GM20431 (cell line): Measurements from ENCODE around the gene LPCAT3.
"Not testable (repeated sequence)": the region's sequence is repeated elsewhere in the genome, so short reads cannot be mapped to it uniquely, and the experiment has no call there.

ENCODE experiments used
- in situ Hi-C: fragments of 300-500 bp; cut with MseI, MboI; formaldehyde crosslinking; loops from one replicate; pipeline ENCODE4 v1.15.0; 2020; ENCODE audit warnings: low sequenced_read_pairs; ENCODE audit not compliant: unreplicated experiment

The LPCAT3 gene

GRCh38 chr12:7038591-7038990 lies 20.3 kb upstream of the LPCAT3 start:
- in situ Hi-C loops, result no loop called here

GRCh38 chr12:7037411-7037810 lies 19.1 kb upstream of the LPCAT3 start:
- in situ Hi-C loops, result not testable (repeated sequence)

- in situ Hi-C loops, result no loop called here
Measured at GRCh38 chr12:7035463-7035862, 17.2 kb upstream of the LPCAT3 start.

GRCh38 chr12:7034464-7034863 lies 16.2 kb upstream of the LPCAT3 start:
- in situ Hi-C loops, result no loop called here

GRCh38 chr12:7032990-7033389 lies 14.7 kb upstream of the LPCAT3 start:
- in situ Hi-C loops, result no loop called here

- in situ Hi-C loops, result no loop called here
Measured at GRCh38 chr12:7031306-7031705, 13.0 kb upstream of the LPCAT3 start.

GRCh38 chr12:7026854-7027253 lies 8.6 kb upstream of the LPCAT3 start:
- in situ Hi-C loops, result no loop called here

- in situ Hi-C loops, result no loop called here
Measured at GRCh38 chr12:7023114-7023513, 4.8 kb upstream of the LPCAT3 start.

- in situ Hi-C loops, result no loop called here
Measured at GRCh38 chr12:7021956-7022355, 3.7 kb upstream of the LPCAT3 start.

- in situ Hi-C loops, result no loop called here
Measured at GRCh38 chr12:7019043-7019569, 830 bp upstream of the LPCAT3 start.

GRCh38 chr12:7017870-7018349 lies 366 bp downstream of the LPCAT3 start:
- in situ Hi-C loops, result no loop called here

GRCh38 chr12:7016958-7017571 lies 1.2 kb downstream of the LPCAT3 start:
- in situ Hi-C loops, result no loop called here

GRCh38 chr12:7015555-7016370 lies 2.5 kb downstream of the LPCAT3 start:
- in situ Hi-C loops, result no loop called here

- in situ Hi-C loops, result no loop called here
Measured at GRCh38 chr12:7013101-7013500, 5.2 kb downstream of the LPCAT3 start.

GRCh38 chr12:7012024-7012607 lies 6.2 kb downstream of the LPCAT3 start:
- in situ Hi-C loops, result no loop called here

GRCh38 chr12:7011398-7011797 lies 6.9 kb downstream of the LPCAT3 start:
- in situ Hi-C loops, result not testable (repeated sequence)

GRCh38 chr12:7009512-7009911 lies 8.8 kb downstream of the LPCAT3 start:
- in situ Hi-C loops, result no loop called here

GRCh38 chr12:7008864-7009263 lies 9.4 kb downstream of the LPCAT3 start:
- in situ Hi-C loops, result no loop called here

- in situ Hi-C loops, result no loop called here
Measured at GRCh38 chr12:7006639-7007038, 11.6 kb downstream of the LPCAT3 start.

- in situ Hi-C loops, result no loop called here
Measured at GRCh38 chr12:7005311-7005710, 13.0 kb downstream of the LPCAT3 start.

- in situ Hi-C loops, result no loop called here
Measured at GRCh38 chr12:7004840-7005239, 13.4 kb downstream of the LPCAT3 start.
